Measurements from ENCODE around the gene GIT2.
"Not testable (repeated sequence)": the region's sequence is repeated elsewhere in the genome, so short reads cannot be mapped to it uniquely, and the experiment has no call there.

GIT2 gene, protein sequence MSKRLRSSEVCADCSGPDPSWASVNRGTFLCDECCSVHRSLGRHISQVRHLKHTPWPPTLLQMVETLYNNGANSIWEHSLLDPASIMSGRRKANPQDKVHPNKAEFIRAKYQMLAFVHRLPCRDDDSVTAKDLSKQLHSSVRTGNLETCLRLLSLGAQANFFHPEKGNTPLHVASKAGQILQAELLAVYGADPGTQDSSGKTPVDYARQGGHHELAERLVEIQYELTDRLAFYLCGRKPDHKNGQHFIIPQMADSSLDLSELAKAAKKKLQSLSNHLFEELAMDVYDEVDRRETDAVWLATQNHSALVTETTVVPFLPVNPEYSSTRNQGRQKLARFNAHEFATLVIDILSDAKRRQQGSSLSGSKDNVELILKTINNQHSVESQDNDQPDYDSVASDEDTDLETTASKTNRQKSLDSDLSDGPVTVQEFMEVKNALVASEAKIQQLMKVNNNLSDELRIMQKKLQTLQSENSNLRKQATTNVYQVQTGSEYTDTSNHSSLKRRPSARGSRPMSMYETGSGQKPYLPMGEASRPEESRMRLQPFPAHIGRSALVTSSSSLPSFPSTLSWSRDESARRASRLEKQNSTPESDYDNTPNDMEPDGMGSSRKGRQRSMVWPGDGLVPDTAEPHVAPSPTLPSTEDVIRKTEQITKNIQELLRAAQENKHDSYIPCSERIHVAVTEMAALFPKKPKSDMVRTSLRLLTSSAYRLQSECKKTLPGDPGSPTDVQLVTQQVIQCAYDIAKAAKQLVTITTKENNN

DNA sequence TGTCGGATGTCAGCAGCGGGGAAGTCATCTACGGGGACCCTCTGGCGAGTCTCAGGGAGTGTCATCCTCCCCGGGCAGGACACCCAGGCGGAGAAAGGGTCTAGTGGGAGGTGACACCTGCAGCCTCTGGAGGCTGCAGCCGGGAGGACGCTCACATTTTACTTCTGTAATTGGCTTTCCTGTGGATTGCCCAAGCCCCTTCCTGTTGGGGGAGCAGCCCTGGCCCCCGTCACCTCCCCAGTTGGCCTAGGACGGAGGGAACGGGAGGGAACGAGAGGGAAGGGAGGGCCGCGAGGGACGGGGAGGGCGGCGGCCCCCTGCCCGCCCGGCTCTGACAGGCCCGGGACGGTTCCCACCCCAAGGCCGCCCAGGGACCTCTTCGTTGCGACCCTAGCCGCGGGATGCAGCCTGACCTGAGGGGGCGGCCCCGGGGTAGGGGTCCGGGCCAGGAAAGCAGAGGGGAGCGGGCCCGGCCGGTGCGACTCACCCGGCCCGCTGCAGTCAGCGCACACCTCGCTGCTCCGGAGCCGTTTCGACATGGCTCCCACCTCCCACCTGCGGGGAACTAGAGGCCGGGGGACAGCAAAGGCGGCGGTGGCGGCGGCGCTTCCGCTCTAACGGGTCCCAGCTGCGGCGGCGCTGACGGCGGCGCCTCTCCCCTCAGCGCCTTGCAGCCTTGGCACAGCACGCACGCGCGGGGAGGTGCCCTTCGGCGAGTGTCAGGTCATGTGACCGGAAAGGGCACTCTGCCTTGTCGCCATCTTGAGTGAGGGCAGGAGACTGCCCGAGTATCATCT lies at the start of gene GIT2:
TSS of gene GIT2 (minus strand) at position 683 of the 797 bp plus-strand sequence. CDS start at position 539, 144 bp downstream.
- no peak for FAIRE-seq

DNA sequence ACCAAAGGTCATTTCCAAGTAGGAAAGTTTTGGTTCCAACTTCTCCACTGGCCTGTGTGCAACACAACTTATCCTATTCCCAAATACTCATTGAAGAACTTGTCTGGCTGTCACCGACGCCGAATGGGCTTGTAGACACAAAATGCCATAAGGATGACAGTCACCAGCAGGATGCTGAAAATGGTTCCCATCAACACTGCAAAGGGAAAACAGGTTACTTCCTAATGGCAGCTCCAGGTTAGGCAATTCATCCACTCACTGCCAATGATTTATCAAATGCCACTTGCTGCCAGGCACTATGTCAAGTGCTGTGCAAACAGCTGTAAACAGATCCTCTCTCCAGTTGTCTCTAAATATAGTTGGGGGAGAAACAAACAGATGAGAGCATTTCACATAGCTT lies 46.1 kb upstream of the GIT2 start:
- FAIRE-seq: no peak

DNA sequence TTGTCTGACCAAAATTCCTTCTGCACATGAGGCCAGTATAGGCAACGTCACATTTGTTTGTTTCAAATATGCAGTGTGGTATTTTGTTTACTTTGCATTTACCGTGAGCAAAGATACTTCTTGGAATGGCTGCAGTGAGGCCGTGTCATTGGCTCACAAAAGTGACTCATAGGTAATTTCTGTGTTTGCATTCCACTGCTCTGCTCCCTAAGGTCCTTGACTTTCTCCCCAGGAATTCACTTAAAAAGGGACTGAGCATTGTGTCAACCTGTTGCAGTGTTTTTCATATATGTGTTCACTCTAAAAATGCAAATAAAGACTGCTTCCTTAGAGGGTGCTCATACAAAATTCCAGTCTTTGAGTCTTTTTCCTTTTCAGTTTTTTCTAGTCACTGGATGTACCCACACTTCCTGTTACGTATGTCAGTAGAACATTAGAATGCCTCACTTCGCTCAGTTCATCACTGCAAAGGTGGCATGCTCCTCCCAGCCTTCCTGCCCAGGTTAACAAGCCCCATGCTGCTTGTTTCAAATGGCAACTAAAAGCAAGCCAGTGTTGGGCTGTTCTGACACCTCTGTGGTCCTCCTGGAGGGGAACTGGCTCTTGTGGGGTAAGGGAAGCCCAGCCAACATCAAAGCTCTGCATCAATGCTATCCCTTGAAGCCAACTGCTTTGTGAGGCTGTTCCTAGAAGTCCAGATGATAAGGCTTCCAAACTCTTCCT lies 43.1 kb upstream of the GIT2 start:
- no peak for FAIRE-seq

DNA sequence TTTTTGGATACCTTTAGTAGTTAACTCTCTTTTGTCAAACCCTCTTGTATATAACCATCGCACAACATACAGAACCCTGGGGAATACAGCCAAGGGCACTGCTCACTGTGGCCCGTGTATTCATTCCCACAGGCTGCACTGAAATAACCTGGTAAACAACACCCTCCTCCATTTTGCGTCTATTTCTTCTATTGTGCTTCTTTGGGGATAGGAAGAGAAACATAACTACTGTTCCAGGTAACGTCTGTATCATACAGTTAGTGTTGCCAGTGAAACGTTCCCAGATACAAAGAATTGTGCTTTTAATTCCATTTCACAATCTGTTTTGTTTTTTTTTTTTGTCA lies 42.5 kb upstream of the GIT2 start:
- no peak for FAIRE-seq

DNA sequence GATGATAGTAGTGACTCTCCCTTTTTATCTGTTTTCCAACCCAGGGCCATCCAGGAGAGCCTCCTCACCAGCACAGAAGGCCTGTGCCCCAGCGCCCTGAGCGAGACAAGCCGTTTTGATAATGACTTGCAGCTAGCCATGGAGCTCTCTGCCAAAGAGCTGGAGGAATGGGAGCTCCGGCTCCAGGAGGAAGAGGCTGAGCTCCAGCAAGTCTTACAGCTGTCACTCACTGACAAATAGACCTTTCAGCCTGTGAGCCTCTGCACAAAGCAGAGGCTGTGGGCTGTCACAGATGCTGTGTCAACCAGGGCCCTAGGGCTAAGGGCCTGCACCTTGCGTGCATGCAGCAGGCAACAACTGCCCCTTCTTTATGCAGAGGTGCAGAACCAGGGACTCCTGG lies 41.1 kb upstream of the GIT2 start:
- FAIRE-seq: no peak

DNA sequence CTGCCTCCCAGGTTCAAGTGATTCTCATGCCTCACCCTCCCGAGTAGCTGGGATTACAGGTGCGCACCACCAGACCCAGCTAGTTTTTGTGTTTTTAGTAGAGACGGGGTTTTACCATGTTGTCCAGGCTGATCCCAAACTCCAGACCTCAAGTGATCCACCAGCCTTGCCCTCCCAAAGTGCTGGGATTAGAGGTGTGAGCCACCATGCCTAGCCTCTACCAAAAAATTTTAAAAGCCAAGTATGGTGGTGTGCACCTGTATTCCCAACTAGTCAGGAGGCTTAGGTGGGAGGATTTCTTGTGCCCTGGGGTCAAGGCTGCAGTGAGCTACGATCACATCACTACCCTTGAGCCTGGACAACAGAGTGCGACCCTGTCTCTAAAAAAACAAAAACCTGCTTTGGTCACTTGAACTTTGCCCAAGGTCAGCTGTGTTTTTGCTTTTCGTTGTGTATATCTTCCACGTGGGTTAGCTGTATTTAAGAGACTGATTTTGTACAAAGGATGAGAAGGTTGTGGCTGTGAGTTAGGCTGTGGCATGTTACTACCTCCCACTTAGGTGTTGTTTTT lies 39.5 kb upstream of the GIT2 start:
- no peak for FAIRE-seq

DNA sequence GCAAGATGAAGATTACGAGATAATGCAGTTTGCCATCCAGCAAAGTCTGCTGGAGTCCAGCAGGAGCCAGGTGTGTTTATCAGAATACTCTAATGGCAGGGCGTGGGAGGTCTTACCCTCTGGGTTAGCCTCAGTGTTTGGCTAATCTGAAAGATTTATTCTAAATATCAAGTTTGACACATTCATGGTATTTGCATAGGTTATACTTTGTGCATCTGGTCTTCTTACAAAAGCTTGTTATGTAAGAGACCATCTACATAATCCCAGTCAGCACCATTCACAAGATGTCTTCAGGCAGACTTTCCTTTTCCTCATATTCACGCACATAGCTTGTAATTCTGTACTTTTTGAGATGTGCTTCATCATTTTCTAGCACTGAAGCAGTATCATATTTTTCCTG lies 37.7 kb upstream of the GIT2 start:
- no peak for FAIRE-seq

DNA sequence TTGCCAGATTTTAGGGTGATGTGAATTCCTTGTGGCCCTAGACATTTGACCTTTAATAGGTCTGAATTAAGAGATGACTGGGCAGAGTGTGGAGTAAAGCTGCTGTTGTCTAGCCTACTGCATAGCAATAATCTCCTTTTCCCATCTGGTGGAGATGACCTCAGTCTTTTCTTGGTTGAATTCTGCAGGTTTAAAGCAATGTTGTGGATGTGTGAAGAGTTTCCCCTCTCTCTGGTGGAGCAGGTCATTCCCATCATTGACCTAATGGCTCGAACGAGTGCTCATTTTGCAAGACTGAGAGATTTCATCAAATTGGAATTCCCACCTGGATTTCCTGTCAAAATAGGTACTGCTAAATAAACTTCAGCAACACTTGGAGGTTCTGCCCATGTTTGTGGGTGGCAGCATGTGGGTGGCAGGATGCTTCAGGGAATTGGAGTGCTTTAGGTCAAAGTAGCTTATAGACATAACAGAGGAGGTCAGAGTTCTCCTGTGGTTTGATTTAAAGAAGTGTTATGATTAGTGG lies 33.2 kb upstream of the GIT2 start:
- no peak for FAIRE-seq

DNA sequence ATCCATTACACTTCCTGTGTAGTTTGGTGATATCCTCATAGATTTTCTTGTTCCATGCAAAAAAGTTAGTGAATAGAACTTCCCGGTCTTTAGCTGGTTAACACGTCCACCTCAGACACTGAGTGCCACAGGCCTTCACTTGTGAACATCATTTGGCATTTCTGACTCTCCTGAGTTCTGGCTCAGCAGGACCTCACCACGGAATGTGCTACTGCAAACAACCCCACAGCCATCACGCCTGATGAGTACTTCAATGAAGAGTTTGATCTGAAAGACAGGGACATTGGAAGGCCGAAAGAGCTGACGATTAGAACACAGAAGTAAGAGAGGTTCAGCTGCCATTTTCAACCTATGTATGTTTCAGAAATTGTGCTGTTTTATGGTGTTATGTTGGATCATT lies 32.2 kb upstream of the GIT2 start:
- no peak for FAIRE-seq

DNA sequence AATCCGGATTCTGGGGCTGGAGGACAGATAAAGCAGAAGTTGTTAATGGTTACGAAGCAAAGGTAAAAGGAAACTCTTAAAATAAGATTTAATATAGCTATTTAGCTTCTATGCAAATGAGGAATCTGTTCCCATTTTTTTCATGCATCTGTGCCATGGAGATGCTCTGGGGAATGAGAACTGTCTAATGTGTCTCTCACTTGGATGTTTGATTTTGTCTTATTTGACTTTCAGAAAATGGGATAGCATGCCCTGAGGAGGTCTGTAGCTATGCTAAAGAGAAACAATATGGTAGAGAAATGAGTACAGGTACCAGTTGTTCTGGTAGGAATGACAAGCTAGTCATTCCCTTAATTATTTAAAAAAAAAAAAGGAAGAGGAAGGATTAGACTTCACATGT lies 27.9 kb upstream of the GIT2 start:
- FAIRE-seq: no peak

DNA sequence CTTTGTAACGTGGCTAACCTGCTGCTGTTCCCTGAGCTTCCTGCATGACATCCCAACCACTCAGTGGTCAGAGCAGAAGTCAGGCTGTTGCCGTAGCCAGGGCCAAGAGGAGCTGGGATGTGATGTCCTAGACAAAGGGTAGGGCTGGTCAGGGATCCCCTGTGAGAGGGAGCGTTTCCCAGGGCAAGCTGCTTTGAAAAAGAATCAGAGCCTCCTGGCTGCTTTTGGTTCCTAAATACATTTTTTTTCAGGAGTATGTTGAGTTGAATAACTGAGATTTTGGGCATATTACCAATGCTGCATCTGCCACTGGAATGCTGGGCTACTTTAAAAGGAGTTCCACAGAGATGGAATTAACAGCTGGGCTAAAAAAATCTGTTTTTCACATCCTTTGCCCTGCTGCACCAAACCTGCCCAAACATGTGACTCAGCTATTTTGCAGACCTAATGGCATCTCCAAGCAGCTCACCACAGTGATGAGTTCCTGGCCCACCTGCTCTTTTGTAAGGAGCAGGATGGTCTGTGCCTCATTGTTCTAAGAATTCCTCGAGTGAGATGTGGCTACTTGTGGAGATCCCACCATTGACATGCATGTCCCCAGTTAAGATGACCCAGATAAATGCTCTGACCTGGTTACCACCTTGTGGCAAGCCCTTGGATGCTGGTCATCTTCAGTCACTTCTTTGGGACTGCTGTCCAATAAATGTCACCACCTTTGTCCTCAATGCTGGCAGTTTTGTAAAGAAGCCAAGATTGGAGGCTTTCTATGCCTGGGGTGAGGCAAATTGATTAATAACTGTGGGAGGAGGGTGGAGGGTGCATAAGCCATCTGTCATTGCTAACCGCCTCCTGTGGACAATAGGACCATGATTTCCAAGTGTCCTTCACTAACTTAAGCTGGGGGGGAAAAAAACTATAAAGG lies 27.2 kb upstream of the GIT2 start:
- FAIRE-seq: no peak

DNA sequence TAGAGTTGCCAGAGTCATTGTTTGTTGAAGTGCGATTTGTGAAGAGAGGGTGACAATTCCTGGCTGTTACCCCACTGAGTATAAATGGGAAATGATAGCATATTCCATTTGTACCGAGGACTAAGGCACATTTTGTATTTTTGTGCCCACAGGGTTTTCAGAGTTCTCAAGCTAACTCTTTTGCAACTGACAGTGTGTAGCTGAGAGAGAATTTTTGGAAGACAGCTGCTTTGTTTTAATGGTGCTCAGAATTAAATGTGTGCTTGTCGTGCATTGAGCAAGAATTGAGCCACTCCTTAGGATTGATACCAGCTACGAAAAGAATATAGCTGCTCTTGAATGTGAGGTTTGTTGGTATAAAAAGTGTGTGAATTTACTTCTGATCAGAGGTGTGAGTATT lies 24.8 kb upstream of the GIT2 start:
- no peak for FAIRE-seq

DNA sequence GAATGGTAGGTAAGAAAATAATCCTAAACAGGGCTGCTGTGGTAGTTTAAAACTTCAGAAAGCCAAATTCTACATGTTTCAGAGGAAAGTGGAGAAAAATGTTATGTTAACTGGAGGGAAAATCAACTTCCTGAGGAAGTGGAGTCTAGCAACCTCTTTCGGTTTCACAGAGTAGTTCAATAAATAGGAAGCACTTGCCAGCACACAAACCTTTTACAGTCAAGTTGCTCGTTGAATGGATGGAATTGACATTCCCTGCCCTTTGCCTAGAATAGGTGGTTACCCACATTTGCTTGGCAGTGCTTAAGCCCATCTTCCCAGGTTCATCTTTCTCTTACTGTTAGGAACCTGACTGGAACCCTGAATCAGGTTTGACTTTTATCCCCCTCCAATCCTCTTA lies 19.0 kb upstream of the GIT2 start:
- no peak for FAIRE-seq

DNA sequence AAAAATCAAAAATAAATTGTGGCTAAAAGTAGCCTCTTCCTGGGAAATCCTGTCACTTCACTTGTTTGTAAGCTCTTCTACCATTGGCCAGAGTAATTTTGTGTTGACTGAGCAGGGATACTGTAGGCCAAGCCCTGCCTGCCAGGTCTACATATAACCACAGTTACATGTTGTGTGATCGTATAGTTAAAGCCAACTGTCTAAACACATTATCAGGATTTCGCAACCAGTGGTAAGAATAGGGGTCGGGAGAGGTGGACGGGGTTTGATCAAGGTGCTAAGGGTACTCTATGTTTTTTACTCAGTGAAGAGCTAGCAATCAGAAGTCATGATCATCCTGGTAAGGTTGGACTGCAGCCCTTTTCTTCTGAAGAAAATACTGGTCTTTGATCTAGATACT lies 16.5 kb upstream of the GIT2 start:
- FAIRE-seq: no peak

DNA sequence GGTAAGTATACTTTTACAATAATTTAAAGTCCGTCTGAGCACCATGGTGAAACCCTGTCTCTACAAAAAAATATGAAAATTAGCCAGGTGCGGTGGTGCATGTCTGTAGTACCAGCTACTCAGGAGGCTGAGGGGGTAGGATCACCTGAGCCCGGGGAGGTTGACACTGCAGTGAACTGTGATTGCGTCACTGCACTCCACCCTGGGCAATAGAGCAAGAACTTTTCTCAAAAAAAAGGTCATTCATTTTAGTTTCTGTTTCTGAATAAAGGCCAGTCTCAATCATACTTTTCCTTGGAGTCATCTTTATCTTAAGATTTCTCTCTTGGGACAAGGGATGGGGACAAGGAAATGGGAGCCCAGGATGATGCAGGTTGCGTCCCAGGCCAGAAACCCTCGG lies 16.0 kb upstream of the GIT2 start:
- no peak for FAIRE-seq

DNA sequence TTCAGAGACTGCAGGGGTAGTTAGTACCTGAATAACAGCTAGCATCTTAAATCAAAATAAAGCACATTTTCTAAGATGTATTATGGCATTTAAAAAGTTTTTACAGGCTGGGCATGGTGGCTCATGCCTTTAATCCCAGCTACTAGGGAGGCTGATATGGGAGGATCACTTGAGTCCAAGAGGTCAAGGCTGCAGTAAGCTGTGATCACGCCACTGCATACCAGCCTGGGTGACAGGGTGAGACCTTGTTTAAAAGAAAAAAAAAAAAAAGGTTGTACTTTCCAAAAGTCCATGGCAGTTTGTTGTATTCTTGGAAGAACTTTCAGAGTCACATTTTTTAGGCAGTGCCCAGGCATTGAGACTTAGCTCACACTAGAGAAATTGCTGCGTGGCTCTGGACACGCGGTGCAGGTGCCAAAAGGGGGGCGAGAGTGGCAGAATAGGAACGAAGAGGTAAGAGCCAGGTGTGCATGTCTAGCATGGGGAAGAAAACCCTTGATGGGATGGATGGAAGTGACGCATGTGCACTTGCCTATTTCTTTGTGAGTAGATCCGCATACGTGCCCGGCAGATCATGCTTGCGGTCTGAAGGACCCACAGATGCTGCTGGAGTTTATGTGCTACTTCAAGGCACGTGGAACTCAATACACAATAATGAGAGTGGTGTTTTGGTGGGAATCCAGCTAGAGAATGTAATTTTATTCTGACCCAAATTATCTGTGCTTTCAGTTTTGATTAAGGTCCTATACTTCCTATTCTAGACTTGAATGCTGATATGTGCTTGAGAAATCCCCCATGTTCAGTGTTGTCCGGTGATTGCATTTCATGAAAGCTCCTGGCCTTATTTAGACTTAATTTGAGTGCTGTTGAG lies 14.9 kb upstream of the GIT2 start:
- no peak for FAIRE-seq

DNA sequence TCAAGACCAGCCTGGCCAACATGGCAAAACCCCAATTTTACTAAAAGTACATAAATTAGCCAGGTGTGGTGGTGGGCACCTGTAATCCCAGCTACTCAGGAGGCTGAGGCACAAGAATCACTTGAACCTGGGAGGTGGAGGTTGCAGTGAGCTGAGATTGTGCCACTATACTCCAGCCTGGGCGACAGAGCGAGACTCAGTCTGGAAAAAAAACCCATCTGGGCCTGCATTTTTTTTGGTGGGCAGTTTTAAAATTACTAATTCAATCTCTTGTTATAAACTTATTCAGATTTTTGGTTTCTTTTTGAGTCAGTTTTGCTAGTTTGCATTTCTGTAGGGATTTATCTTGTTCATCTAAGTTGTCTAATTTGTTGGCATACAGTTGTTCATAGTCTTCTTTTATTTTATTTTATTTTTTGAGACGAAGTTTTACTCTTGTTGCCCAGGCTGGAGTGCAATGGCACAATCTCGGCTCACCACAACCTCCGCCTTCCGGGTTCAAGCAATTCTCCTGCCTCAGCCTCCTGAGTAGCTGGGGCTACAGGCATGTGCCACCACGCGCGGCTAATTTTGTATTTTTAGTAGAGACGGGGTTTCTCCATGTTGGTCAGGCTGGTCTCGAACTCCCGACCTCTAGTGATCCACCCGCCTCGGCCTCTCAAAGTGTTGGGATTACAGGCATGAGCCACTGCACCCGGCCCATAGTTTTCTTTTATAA lies 12.7 kb upstream of the GIT2 start:
- FAIRE-seq: not testable (repeated sequence)

DNA sequence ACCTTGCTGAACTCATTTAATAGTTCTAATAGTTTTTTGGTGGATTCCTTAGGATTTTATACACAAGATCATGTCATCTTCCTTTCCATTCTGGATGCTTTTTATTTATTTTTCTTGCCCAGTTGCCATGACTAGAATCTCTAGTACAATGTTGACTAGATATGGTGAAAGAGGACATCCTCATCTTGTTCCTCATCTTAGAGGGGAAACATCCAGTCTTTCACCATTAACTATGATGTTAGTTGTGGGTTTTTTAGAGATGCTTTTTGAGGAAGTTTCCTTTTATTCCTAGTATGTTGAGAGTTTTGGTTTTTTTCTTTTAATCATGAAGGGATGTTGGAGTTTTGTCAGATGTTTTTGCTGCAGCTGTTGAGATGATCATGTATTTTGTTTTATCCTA lies 11.7 kb upstream of the GIT2 start:
- no peak for FAIRE-seq

DNA sequence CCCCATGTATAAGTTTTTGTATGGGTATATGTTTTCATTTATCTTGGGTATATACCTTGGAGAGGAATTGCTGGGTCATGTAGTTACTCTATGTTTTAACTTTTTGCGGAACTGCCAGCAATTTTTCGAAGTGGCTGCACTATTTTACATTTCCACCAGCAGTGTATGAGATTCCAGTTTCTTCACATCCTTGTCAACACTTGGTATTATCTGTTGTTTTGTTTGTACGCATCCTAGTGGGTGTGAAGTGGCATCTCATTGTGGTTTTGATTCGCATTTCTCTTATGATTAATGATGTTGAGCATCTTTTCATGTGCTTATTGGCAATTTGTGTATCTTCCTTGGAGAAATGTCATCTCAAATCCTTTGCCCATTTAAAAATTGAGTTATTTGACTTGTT lies 9.9 kb upstream of the GIT2 start:
- no peak for FAIRE-seq

All from endometrium (tissue), 2 donors.